GM20000 (cell line): Measurements from ENCODE around the gene XCR1.

ENCODE experiments used
- DNase-seq: peaks from one replicate; pipeline ENCODE4 v3.0.0; 2012; ENCODE audit warnings: low spot score
- CTCF ChIP-seq: IDR thresholded peaks from 2 replicates; pipeline ENCODE4 v1.5.1; 2012; ENCODE audit warnings: mild to moderate bottlenecking, control low read depth; ENCODE audit errors: extremely low read depth, missing control alignments

Gene XCR1

GRCh38 chr3:46027021-46027705, at the start of gene XCR1:
Gene XCR1 (minus strand): TSS chr3:46027483. CDS start chr3:46021947, 5,536 bp downstream.
- no peak for DNase-seq
- TF ChIP-seq CTCF, result no peak

GRCh38 chr3:46076606-46077005, 49.3 kb upstream of the XCR1 start:
- DNase-seq, result no peak
- TF ChIP-seq CTCF, result peak; percentile 7

- no peak for TF ChIP-seq CTCF
- DNase-seq, result no peak
Observed at GRCh38 chr3:46075816-46076215, 48.5 kb upstream of the XCR1 start.

GRCh38 chr3:46071222-46071858, 44.1 kb upstream of the XCR1 start:
- TF ChIP-seq CTCF, result no peak
- DNase-seq, result no peak

GRCh38 chr3:46070595-46071093, 43.4 kb upstream of the XCR1 start:
- TF ChIP-seq CTCF, result no peak
- DNase-seq, result no peak

GRCh38 chr3:46068501-46068900, 41.2 kb upstream of the XCR1 start:
- no peak for TF ChIP-seq CTCF
- DNase-seq, result no peak

- no peak for TF ChIP-seq CTCF
- no peak for DNase-seq
Observed at GRCh38 chr3:46067401-46067800, 40.1 kb upstream of the XCR1 start.
